ENCODE data around the gene MOGAT2.
"Not testable (repeated sequence)": the region's sequence is repeated elsewhere in the genome, so short reads cannot be mapped to it uniquely, and the experiment has no call there.

Gene MOGAT2

GRCh38 chr11:75745807-75746206, 28.2 kb downstream of the MOGAT2 start:
- TF ChIP-seq ZC3H10 (CRISPR knock-in tag; IDR thresholded peaks at IDR 0.05) (no peak), ISL1 (CRISPR knock-in tag; IDR thresholded peaks at IDR 0.05) (no peak), ZNF565 (CRISPR knock-in tag; conservative IDR thresholded peaks at IDR 0.05; ENCODE audit: low read depth) (no peak), RARB (CRISPR knock-in tag; IDR thresholded peaks at IDR 0.05) (no peak)
- no peak for ATAC-seq

GRCh38 chr11:75748729-75749273, 31.2 kb downstream of the MOGAT2 start:
- ATAC-seq: not testable (repeated sequence)

- ATAC-seq: not testable (repeated sequence)
Measured at GRCh38 chr11:75754933-75755332, 37.3 kb downstream of the MOGAT2 start.

GRCh38 chr11:75757651-75758050, 40.0 kb downstream of the MOGAT2 start:
- no peak for ATAC-seq
- TF ChIP-seq RARB (CRISPR knock-in tag; IDR thresholded peaks at IDR 0.05): no peak
- no peak for TF ChIP-seq ZC3H10 (CRISPR knock-in tag; IDR thresholded peaks at IDR 0.05)
- no peak for TF ChIP-seq TOX (CRISPR knock-in tag; IDR thresholded peaks at IDR 0.05; ENCODE audit: borderline replicate concordance)
- no peak for TF ChIP-seq ZNF70 (CRISPR knock-in tag; IDR thresholded peaks at IDR 0.05)
- no peak for TF ChIP-seq CSRNP3 (CRISPR knock-in tag; IDR thresholded peaks at IDR 0.05)
- no peak for TF ChIP-seq CREB5 (CRISPR knock-in tag; IDR thresholded peaks at IDR 0.05; ENCODE audit: low read depth)
- no peak for TF ChIP-seq BACH2 (CRISPR knock-in tag; IDR thresholded peaks at IDR 0.05; ENCODE audit: borderline replicate concordance)
- TF ChIP-seq TSHZ2 (CRISPR knock-in tag; IDR thresholded peaks at IDR 0.05): no peak
- no peak for TF ChIP-seq PPARA (CRISPR knock-in tag; IDR thresholded peaks at IDR 0.05; ENCODE audit: borderline replicate concordance)
- no peak for TF ChIP-seq ZFP30 (CRISPR knock-in tag; IDR thresholded peaks at IDR 0.05)
- TF ChIP-seq GLIS3 (CRISPR knock-in tag; IDR thresholded peaks at IDR 0.05): no peak
- no peak for TF ChIP-seq CSDC2 (CRISPR knock-in tag; IDR thresholded peaks at IDR 0.05)
- TF ChIP-seq POU6F1 (CRISPR knock-in tag; IDR thresholded peaks at IDR 0.05; ENCODE audit: borderline replicate concordance, low read depth): no peak
- no peak for TF ChIP-seq ESRRG (CRISPR knock-in tag; IDR thresholded peaks at IDR 0.05)
- no peak for TF ChIP-seq ARNTL (CRISPR knock-in tag; IDR thresholded peaks at IDR 0.05; ENCODE audit: borderline replicate concordance, low read depth)
- TF ChIP-seq ZFP3 (CRISPR knock-in tag; IDR thresholded peaks at IDR 0.05): no peak
- no peak for TF ChIP-seq PATZ1 (CRISPR knock-in tag; IDR thresholded peaks at IDR 0.05; ENCODE audit: borderline replicate concordance)
- no peak for TF ChIP-seq ZNF8 (CRISPR knock-in tag; IDR thresholded peaks at IDR 0.05)
- TF ChIP-seq ZNF565 (CRISPR knock-in tag; conservative IDR thresholded peaks at IDR 0.05; ENCODE audit: low read depth): no peak

All from SK-N-SH treated with all-trans-retinoic acid at 6 μM for 48 hours (cell line).